ENCODE data around the gene ZNF169.
"Not testable (repeated sequence)": the region's sequence is repeated elsewhere in the genome, so short reads cannot be mapped to it uniquely, and the experiment has no call there.

The ZNF169 gene

DNA sequence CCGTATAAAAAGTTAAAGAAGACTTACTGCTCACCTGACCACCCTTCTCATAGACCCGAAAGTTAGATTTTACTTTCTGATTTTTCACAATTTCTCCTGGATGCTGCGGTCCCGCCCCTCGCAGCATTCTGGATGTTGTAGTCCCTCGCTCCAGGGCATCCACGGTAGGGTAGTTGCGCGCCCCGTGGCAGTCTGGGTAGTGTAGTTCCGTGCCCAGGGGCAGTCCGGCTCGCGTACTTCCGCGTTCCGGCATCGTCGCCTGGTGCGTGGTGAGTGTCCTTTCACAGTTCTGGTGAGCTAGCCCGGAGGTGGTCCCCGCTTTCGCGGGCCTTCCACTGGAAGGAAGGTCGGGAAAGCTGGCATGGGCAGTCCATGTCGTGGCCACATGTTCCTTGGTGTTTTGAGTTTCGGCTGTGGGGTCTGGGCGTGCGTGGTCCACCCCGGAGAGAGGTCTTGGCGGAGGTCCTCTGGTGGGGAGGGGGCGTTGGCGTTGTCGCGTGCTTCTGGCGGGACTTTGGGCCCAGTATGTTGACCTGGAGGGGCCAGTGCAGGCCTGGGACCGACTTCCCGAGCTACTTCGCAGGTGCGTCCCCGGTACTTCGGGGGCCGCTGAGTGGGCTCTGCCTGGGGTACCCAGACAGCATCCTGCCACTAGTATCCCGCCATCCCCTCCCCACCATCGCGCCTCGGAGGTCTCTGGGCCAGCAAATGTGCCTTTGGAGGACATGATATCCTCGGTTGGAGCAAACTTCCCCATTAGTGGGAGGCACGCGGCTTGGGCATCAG, at the start of gene ZNF169:
ZNF169 (plus strand) TSS at position 222 of the 786 bp plus-strand sequence. CDS start 19,515 bp downstream, outside the sequence.
- in situ Hi-C loops (cut with MboI; ENCODE audit: low sequenced_read_pairs): no loop called here

DNA sequence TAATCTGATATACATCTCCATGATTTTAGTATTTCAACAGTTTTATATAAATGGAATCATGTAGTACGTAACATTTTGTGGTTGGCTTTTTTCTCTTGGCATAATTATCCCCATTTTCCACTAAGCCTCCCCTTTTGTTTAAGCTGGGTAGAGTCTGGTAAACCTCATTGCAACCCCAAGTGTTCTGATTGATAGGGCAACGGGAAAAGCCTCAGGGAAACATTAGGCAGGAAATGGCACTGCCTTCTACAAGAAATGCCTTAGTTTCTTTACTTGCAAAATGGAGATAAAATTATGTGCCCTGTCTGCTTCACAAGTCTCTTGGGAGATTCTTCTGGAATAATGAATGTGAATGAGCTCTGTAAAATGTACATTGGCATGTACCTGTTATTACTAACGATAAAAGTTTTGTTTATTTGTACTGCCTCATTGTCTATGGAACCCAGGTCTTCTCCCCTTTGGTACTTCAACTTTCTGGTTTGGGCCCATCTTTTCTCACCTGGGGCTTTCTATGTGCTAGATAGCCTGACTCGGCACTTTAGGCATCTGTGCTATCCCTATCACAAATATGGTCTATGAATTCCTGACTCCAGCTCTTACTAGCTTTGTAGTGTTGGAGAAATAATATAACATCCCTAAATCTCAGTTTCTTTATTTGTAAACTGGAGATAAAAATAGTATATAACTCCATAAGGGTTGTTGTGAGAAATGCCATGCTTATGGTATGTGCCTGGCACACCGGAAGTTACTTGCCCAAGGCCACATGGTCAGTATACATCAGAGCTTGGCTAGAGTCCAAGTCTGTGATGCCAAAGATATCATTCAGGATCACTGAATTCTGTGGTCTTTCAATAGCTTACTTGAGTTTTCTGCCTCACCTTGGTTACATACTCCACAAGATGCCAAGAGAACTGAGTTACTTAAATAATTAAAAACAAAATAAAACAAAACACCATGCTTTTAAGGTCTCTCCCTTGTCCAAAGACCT, 48.2 kb upstream of the ZNF169 start:
- in situ Hi-C loops (cut with MboI; ENCODE audit: low sequenced_read_pairs): loop anchor here (10.0 kb wide), 1 partner anchor 146 kb away; no protein-coding TSS in a partner anchor

- in situ Hi-C loops (cut with MboI; ENCODE audit: low sequenced_read_pairs): loop anchor here (10.0 kb wide), 1 partner anchor 147 kb away; no protein-coding TSS in a partner anchor
Measured at GRCh38 chr9:94212091-94212490, 47.0 kb upstream of the ZNF169 start.

GRCh38 chr9:94212531-94212930, 46.6 kb upstream of the ZNF169 start:
- in situ Hi-C loops (cut with MboI; ENCODE audit: low sequenced_read_pairs): loop anchor here (10.0 kb wide), 1 partner anchor 148 kb away; no protein-coding TSS in a partner anchor

DNA sequence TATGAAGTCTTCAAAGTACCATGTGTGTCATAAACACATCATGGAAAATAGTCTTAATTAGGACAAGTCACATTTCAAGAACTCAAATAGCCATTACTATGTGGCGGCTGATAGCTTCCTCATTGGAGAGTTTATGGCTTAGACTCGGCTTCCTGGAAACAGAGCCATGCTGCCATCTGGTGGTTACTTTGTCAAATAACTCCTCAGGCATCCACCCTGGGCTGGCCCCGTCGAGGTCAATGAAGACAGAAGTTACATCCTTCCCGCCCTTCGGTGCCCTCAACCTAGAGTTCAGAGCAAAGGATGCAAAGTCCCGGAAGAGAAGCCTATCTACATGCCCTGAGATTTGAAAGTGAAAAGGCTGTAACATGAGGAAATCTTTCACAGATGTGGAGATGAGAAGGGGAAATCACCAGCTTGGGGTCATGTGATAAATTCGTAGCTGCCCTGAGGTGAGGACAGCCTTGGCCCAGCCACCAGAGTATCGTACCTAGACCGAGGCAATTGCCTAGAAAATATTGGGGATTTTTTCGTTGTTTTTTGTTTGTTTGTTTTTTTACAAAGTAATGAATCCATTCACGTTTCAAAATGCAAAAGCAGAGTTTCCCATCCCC, 45.5 kb upstream of the ZNF169 start:
- in situ Hi-C loops (cut with MboI; ENCODE audit: low sequenced_read_pairs): loop anchor here (10.0 kb wide), 1 partner anchor 149 kb away; no protein-coding TSS in a partner anchor

GRCh38 chr9:94222870-94223269, 36.2 kb upstream of the ZNF169 start:
- in situ Hi-C loops (cut with MboI; ENCODE audit: low sequenced_read_pairs): no loop called here

DNA sequence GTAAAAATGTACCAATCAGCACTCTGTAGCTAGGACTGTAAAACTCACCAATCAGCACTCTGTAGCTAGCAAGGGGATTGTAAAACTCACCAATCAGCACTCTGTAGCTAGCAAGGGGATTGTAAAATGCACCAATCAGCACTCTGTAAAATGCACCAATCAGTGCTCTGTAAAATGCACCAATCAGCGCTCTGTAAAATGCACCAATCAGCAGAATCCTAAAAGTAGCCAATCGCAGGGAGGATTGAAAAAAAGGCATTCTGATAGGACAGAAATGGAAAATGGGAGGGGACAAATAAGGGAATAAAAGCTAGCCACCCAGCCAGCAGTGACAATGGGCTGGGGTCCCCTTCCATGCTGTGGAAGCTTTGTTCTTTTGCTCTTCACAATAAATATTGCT, 33.7 kb upstream of the ZNF169 start:
- in situ Hi-C loops (cut with MboI; ENCODE audit: low sequenced_read_pairs): not testable (repeated sequence)

GRCh38 chr9:94228616-94229015, 30.5 kb upstream of the ZNF169 start:
- in situ Hi-C loops (cut with MboI; ENCODE audit: low sequenced_read_pairs): no loop called here

DNA sequence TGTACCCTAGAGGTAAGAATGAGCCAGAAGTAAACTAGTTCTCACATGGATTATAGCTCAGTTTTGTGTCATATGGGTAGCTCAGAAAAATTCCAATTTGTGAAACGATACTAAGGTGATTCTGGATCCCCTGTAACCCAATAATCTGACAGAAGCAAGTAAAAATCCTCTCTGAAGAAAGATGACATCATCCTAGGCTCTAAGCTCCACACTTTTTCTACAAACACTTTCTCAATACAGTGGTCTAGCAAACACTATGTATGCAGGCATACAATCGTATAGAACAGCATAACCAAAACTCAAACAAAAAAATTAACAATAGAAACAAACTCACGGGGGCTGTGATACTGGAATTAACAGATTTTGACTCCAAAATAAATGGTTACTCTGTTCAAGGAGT, 26.7 kb upstream of the ZNF169 start:
- in situ Hi-C loops (cut with MboI; ENCODE audit: low sequenced_read_pairs): no loop called here

- in situ Hi-C loops (cut with MboI; ENCODE audit: low sequenced_read_pairs): not testable (repeated sequence)
Measured at GRCh38 chr9:94241098-94241497, 18.0 kb upstream of the ZNF169 start.

DNA sequence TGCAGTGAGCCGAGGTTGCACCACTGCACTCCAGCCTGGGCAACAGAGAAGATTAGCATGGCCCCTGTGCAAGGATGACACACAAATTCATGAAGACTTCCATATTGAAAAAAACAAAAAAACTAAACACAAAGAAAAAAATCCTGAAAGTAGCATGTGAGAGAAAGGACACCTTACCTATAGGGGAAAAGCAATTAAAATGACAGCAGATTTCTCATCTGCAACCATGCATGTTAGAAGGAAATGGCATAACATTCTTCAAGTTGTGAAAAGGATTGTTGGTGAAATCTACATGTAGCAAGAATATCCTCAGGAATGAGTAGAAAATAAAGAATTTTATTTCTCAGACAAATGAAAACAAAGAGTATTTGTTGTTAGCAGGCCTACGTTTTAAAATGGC, 13.4 kb upstream of the ZNF169 start:
- in situ Hi-C loops (cut with MboI; ENCODE audit: low sequenced_read_pairs): no loop called here

GRCh38 chr9:94250456-94250855, 8.6 kb upstream of the ZNF169 start:
- in situ Hi-C loops (cut with MboI; ENCODE audit: low sequenced_read_pairs): no loop called here

GRCh38 chr9:94256007-94256406, 3.1 kb upstream of the ZNF169 start:
- in situ Hi-C loops (cut with MboI; ENCODE audit: low sequenced_read_pairs): no loop called here

DNA sequence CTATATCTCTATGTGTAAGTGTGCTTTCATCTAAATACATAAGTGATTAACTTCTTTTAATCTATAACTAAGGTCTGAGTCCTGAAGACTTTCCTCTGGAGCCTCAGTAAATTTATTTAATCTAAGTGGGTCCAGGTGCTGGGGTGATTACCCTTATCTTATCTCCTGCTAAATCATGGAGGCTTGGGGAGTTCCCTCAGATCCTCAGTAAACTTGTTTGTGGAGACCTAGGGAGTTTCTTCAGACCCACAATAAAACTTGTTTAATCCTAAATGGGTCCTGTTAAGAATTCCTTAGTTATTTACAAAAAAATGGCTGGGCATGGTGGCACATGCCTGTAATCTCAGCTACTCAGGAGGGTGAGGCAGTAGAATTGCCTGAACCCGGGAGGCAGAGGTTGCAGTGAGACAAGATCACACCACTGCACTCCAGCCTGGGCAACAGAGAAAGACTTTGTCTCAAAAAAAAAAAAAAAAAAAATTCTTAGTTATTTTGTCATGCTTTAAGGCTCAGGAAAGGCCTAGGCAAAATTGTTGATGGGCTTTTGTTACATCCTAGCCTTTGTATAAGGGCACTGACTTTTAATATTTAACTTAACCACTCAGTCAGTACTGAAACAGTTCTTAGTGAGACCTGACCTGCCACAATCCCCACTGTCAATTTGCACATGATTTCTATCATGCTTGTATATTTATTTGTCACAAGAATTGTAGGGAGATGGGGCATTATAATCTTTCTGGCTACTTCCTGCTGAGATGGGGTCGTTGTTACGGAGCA, 6.7 kb downstream of the ZNF169 start:
- in situ Hi-C loops (cut with MboI; ENCODE audit: low sequenced_read_pairs): not testable (repeated sequence)

- in situ Hi-C loops (cut with MboI; ENCODE audit: low sequenced_read_pairs): no loop called here
Measured at GRCh38 chr9:94269264-94269663, 10.2 kb downstream of the ZNF169 start.

GRCh38 chr9:94270009-94270408, 10.9 kb downstream of the ZNF169 start:
- in situ Hi-C loops (cut with MboI; ENCODE audit: low sequenced_read_pairs): no loop called here

DNA sequence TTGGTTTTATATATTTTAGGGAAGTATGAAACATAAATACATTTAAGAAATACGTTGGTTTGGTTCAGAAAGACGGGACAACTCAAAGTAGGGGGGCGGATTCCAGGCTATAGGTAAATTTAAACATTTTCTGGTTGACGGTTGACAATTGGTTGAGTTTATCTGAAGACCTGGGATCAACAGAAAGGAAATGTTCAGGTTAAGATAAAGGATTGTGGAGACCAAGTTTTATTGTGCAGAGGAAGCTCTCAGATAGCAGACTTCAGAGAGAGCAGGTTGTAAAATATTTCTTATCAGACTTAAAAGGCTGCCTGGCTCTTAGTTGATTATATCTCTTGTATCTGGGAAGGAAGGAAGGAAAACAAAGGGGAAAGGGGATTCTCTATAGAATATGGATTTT, 17.9 kb downstream of the ZNF169 start:
- in situ Hi-C loops (cut with MboI; ENCODE audit: low sequenced_read_pairs): not testable (repeated sequence)

- in situ Hi-C loops (cut with MboI; ENCODE audit: low sequenced_read_pairs): no loop called here
Measured at GRCh38 chr9:94277885-94278536, 18.9 kb downstream of the ZNF169 start.

- in situ Hi-C loops (cut with MboI; ENCODE audit: low sequenced_read_pairs): no loop called here
Measured at GRCh38 chr9:94280409-94280989, 21.4 kb downstream of the ZNF169 start.

Data from HL-60/S4 treated with phorbol 12-myristate 13-acetate at 8.2 ng/mL for 4 days and 3 days (cell line).